HepG2 (cell line): ENCODE data around the gene PDE3A. TPM values are rescaled to one million over a fixed set of nuclear protein-coding genes. Genes with fewer than 3 reads are reported as not detected.

ENCODE experiments used
- ATAC-seq: fragments of 200-7000 bp; cut with Tn5 transposase; 3 replicates; pipeline ENCODE4 v1.9.1; 2020; ENCODE audit warnings: mild to moderate bottlenecking, moderate library complexity
- BruUV-seq: library from RNA; stranded (reverse); fragments of 400-500 nt; replicated peaks from 2 replicates; lab custom pipeline; 2021; lab: Mats Ljungman, UMichigan
- CTCF ChIA-PET: fragments of 300-600 bp; formaldehyde crosslinking; extraction: SDS; loops from one replicate; lab custom pipeline; 2021; ENCODE audit warnings: low total read pairs, inconsistent platforms, low intra/inter-chr PET ratio; lab: Yijun Ruan, JAX
- POLR2A ChIA-PET: fragments of 350-600 bp; sonication (Branson Sonifier 250); formaldehyde crosslinking; loops from one replicate; lab custom pipeline; 2020; ENCODE audit warnings: antibody characterized with exemption, inconsistent platforms; lab: Yijun Ruan, JAX
- DNase-seq: peaks from one replicate; pipeline ENCODE4 v3.0.0-alpha.2; 2015; ENCODE audit warnings: low spot score
- FAIRE-seq: peaks from 3 replicates; lab custom pipeline; 2011; peaks lifted over from hg19 to GRCh38; lab: Jason Lieb, UNC
- H2AFZ ChIP-seq: one replicate; pipeline ENCODE4 v1.6.1; 2011; ENCODE audit warnings: low read length, inconsistent platforms
- H3K27ac ChIP-seq: fragments of 300-600 bp; 3 replicates; pipeline ENCODE4 v1.8.0; 2011; ENCODE audit warnings: mixed run types, mild to moderate bottlenecking, mixed read lengths, low read length, inconsistent platforms; ENCODE audit not compliant: insufficient read depth; ENCODE audit errors: extremely low read length
- H3K27me3 ChIP-seq, 2 experiments: fragments of 200-600 bp in 1 of 2; 2 replicates in 1 of 2; 3 replicates in 1 of 2; pipeline versions ENCODE4 v1.6.0 to v1.8.0; 2011; ENCODE audit warnings: low read length in 2 of 2, mild to moderate bottlenecking in 2 of 2, moderate library complexity in 2 of 2, inconsistent platforms in 1 of 2; ENCODE audit not compliant: insufficient read depth in 2 of 2, control insufficient read depth in 1 of 2
- H3K36me3 ChIP-seq, 2 experiments: fragments of 200-600 bp in 1 of 2; replicated peaks in 1 of 2; 2 replicates in 1 of 2; 3 replicates in 1 of 2; pipeline versions ENCODE4 v1.5.1 to v1.8.0; 2011; ENCODE audit warnings: low read length in 2 of 2, inconsistent platforms in 1 of 2; ENCODE audit not compliant: insufficient read depth in 2 of 2, control insufficient read depth in 1 of 2
- H3K4me1 ChIP-seq: 2 replicates; pipeline ENCODE4 v1.5.1; 2012; ENCODE audit warnings: low read length, inconsistent platforms; ENCODE audit not compliant: insufficient read depth
- H3K4me2 ChIP-seq: 2 replicates; pipeline ENCODE4 v1.6.0; 2011; ENCODE audit warnings: low read depth, low read length, inconsistent platforms
- H3K4me3 ChIP-seq, 3 experiments: fragments of 200-600 bp in 1 of 3; sonication (generic), shearing (Covaris generic) in 1 of 3; replicated peaks in 1 of 3; 2 replicates each; pipeline ENCODE4 v1.5.1; 2011 to 2016; ENCODE audit warnings: low read length in 3 of 3, inconsistent platforms in 2 of 3, low read depth in 2 of 3, mild to moderate bottlenecking in 2 of 3, control low read depth in 1 of 3, mixed read lengths in 1 of 3; ENCODE audit not compliant: insufficient read depth in 1 of 3
- H3K79me2 ChIP-seq: one replicate; pipeline ENCODE4 v1.6.1; 2011; ENCODE audit warnings: low read length, inconsistent platforms; ENCODE audit not compliant: insufficient read depth
- H3K9ac ChIP-seq: 2 replicates; pipeline ENCODE4 v1.6.0; 2011; ENCODE audit warnings: mild to moderate bottlenecking, low read depth, low read length, inconsistent platforms; ENCODE audit not compliant: insufficient read depth
- H3K9me3 ChIP-seq: 2 replicates; pipeline ENCODE4 v1.5.1; 2012; ENCODE audit warnings: mild to moderate bottlenecking, low read length
- H4K20me1 ChIP-seq: 2 replicates; pipeline ENCODE4 v1.6.0; 2011; ENCODE audit warnings: inconsistent platforms, mild to moderate bottlenecking, low read length, moderate library complexity; ENCODE audit not compliant: insufficient read depth
- HNRNPK ChIP-seq: fragments of 200-400 bp; formaldehyde crosslinking; IDR thresholded peaks from 2 replicates; pipeline ENCODE4 v1.6.1; 2018; ENCODE audit warnings: low read length, low read depth, moderate library complexity, mild to moderate bottlenecking; ENCODE audit not compliant: poor library complexity, severe bottlenecking
- MBNL3 ChIP-seq: fragments of 250-450 bp; sonication (Bioruptor Pico); conservative IDR thresholded peaks from 2 replicates; pipeline ENCODE4 v1.8.0; 2022; ENCODE audit warnings: mild to moderate bottlenecking, inconsistent platforms
- NCOA2 ChIP-seq: sonication (generic); formaldehyde crosslinking; IDR thresholded peaks from 2 replicates; pipeline ENCODE4 v1.8.0; 2022; ENCODE audit warnings: inconsistent platforms
- NFKB2 ChIP-seq: sonication (generic); formaldehyde crosslinking; IDR thresholded peaks from 2 replicates; pipeline ENCODE4 v1.4.0; 2020; ENCODE audit warnings: missing genetic modification reagents, borderline replicate concordance
- PHF21A ChIP-seq: sonication (generic); formaldehyde crosslinking; IDR thresholded peaks from 2 replicates; pipeline ENCODE4 v1.5.0; 2020; ENCODE audit warnings: mild to moderate bottlenecking, missing genetic modification reagents
- RXRB ChIP-seq: IDR thresholded peaks from 2 replicates; pipeline ENCODE4 v1.6.1; 2016; ENCODE audit warnings: borderline replicate concordance, missing genetic modification reagents, missing compliant biosample characterization
- ZNF367 ChIP-seq: sonication (generic); formaldehyde crosslinking; IDR thresholded peaks from 2 replicates; pipeline ENCODE4 v1.4.0; 2020; ENCODE audit warnings: missing genetic modification reagents, borderline replicate concordance
- ZNF496 ChIP-seq: sonication (generic); formaldehyde crosslinking; IDR thresholded peaks from 2 replicates; pipeline ENCODE4 v1.8.1; 2023; ENCODE audit warnings: mild to moderate bottlenecking, moderate library complexity, missing genetic modification reagents; ENCODE audit not compliant: insufficient replicate concordance
- ZNF543 ChIP-seq: sonication (generic); formaldehyde crosslinking; IDR thresholded peaks from 2 replicates; pipeline ENCODE4 v1.4.0; 2020; ENCODE audit warnings: mild to moderate bottlenecking, missing genetic modification reagents
- ZNF83 ChIP-seq: sonication (generic); formaldehyde crosslinking; IDR thresholded peaks from 2 replicates; pipeline ENCODE4 v1.4.0; 2020; ENCODE audit warnings: missing genetic modification reagents, mild to moderate bottlenecking, borderline replicate concordance
- WGBS: methylation state at CpG from one replicate; pipeline ENCODE4 v1.1.6; 2017; ENCODE audit warnings: low lambda C conversion rate; 5-methylcytosine and 5-hydroxymethylcytosine counted together
- in situ Hi-C: cut with HindIII; loops from 2 replicates; pipeline ENCODE4 v1.10.0; 2017; ENCODE audit warnings: low pct_unique_long_range_greater_than_20kb; ENCODE audit not compliant: extremely low pct_ligation_motif_present
- intact Hi-C: fragments of 100-400 bp; cut with micrococcal nuclease; formaldehyde crosslinking; loops from one replicate; pipeline ENCODE4 v1.10.0; 2022; ENCODE audit not compliant: unreplicated experiment
- polyA plus RNA-seq, 8 experiments: library from polyadenylated mRNA; depleted of rRNA in 3 of 8; stranded (reverse) in 7 of 8; unstranded in 1 of 8; fragments of >200 nt; fragmentation: Illumina TruSeq in 4 of 8; extraction: Trizol in 4 of 8; gene quantifications; 2 replicates each; pipeline versions ENCODE4 v1.2.1 to v1.2.3, GENCODE V29; 2011 to 2016; ENCODE audit warnings: low read depth in 4 of 8, missing spikeins in 1 of 8, mixed read lengths in 1 of 8; ENCODE audit not compliant: insufficient read depth in 1 of 8
- total RNA-seq, 5 experiments: library from RNA; depleted of rRNA; stranded (reverse); fragments of >200 nt; fragmentation: Illumina TruSeq; extraction: Trizol; gene quantifications; 2 replicates each; pipeline ENCODE4 v1.2.3, GENCODE V29; 2016; ENCODE audit warnings: low read depth in 1 of 5
- TF ChIP-seq, protein P1 (sequence below): sonication (generic); formaldehyde crosslinking; conservative IDR thresholded peaks from 2 replicates; pipeline ENCODE4 v1.8.1; 2023; ENCODE audit warnings: missing genetic modification reagents

Gene PDE3A
- total and polyA plus RNA-seq, 2 of the 13 experiments (the other 11 are each of a cell fraction or from before 2014, with no cell fraction given), result 0.77 to 1.5 TPM

DNA sequence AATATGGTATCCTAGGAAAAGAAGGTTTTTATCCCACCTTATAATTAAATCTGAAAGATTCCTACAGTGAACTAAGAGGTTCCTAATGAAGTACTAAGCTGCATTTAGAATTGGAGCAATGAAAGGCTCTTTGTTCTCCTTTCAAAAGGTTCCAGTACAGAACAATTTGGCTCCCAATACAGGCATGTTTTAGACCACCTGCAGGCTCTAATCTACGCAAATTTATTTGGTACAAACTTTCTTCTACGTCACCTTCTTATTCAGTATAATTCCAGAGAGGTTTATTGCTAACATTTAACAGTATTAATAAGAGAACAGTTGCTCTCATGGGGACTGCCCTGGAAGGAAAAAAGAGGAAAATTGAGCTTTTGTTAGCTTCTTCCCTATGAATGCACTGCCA is 289.2 kb downstream of the PDE3A start:
- ATAC-seq, result no peak
- Histone ChIP-seq H3K4me3 (no peak overlapping the region; a peak in 1 of 6 replicates), H3K27me3 (no peaks in the 10 kb centered on the region), H3K9me3 (peaks cover 33% of the 10 kb centered on the region), H3K36me3 (no peaks in the 10 kb centered on the region), H3K79me2 (no peaks in the 10 kb centered on the region), H3K9ac (no peak overlapping the region), H3K27ac (peak overlapping the region; percentile 81), H3K4me1 (peaks cover 37% of the 10 kb centered on the region), H2AFZ (peak overlapping the region; percentile 44), H3K4me2 (peak overlapping the region; percentile 58), H4K20me1 (no peaks in the 10 kb centered on the region)
- DNase-seq, result peak; percentile 26
- intact Hi-C loops, result no loop called here
- 87% methylated on average over 2 of the region's 2 CpGs for WGBS
- BruUV-seq, result no TSS peak
- in situ Hi-C loops, result no loop called here
- CTCF ChIA-PET, result no interaction called here
- TF ChIP-seq NCOA2, result peak; percentile 14; the same call in 1 of the 2 replicates
- no peak for TF ChIP-seq ZNF83 (CRISPR knock-in tag)
- TF ChIP-seq MBNL3, result no peak
- POLR2A ChIA-PET, result no interaction called here
- FAIRE-seq, result no peak

DNA sequence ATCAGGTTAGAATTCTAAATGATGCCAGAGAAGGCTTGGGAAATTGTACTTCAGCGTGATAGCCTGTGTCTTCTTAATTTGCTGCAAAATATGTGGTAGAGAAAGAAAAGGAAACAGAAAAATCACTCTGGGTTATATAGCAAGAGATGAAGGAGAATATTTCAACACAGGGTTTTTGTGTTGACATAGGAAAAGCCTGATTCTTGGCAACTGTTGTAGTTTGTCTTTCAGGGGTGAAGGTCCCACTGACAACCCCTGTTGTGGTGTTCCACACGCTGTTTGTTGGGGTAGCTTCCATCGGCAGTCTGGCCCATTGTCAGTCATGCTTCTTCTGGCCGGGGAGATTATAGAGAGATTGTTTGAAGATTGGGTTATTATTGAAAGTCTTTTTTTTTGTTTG is 313.0 kb downstream of the PDE3A start:
- POLR2A ChIA-PET, result no interaction called here

More for the DNA sequence above, 313.0 kb downstream of the PDE3A start:
- DNase-seq (no peak), ATAC-seq (no peak), FAIRE-seq (no peak)
- Histone ChIP-seq H2AFZ (no peak overlapping the region), H3K4me1 (peaks cover 16% of the 10 kb centered on the region), H3K27ac (no peak overlapping the region), H3K79me2 (no peaks in the 10 kb centered on the region), H3K36me3 (no peaks in the 10 kb centered on the region), H3K4me2 (no peak overlapping the region), H3K9me3 (no peaks in the 10 kb centered on the region), H4K20me1 (no peaks in the 10 kb centered on the region), H3K4me3 (no peak overlapping the region), H3K27me3 (no peaks in the 10 kb centered on the region), H3K9ac (no peak overlapping the region)
- intact Hi-C loops (no loop called here), in situ Hi-C loops (no loop called here)
- TF ChIP-seq ZNF543 (CRISPR knock-in tag) (no peak), ZNF367 (no peak), NFKB2 (CRISPR knock-in tag) (no peak), PHF21A (CRISPR knock-in tag) (no peak), ZNF496 (CRISPR knock-in tag) (no peak), RXRB (CRISPR knock-in tag) (no peak), HNRNPK (no peak)
- TF ChIP-seq, protein P1, sequence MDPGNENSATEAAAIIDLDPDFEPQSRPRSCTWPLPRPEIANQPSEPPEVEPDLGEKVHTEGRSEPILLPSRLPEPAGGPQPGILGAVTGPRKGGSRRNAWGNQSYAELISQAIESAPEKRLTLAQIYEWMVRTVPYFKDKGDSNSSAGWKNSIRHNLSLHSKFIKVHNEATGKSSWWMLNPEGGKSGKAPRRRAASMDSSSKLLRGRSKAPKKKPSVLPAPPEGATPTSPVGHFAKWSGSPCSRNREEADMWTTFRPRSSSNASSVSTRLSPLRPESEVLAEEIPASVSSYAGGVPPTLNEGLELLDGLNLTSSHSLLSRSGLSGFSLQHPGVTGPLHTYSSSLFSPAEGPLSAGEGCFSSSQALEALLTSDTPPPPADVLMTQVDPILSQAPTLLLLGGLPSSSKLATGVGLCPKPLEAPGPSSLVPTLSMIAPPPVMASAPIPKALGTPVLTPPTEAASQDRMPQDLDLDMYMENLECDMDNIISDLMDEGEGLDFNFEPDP (CRISPR knock-in tag), result no peak
- CTCF ChIA-PET, result no interaction called here
- BruUV-seq, result no TSS peak
- WGBS, result 43% methylated on average over 4 of the region's 4 CpGs
